Chondrocyte (in vitro differentiated cells): ENCODE data around the gene CARD19. TPM values are rescaled to one million over a fixed set of nuclear protein-coding genes. Genes with fewer than 3 reads are reported as not detected.

Experiments used
- DNase-seq: peaks from one replicate; pipeline ENCODE4 v3.0.0; 2021; ENCODE audit warnings: mixed read lengths, low spot score
- H3K27ac Mint-ChIP-seq: one replicate; pipeline ENCODE4 v1.8.0; 2021; ENCODE audit warnings: mild to moderate bottlenecking, moderate library complexity, mixed read lengths; ENCODE audit not compliant: unreplicated experiment
- H3K27me3 Mint-ChIP-seq: 2 replicates; pipeline ENCODE4 v1.8.0; 2021; ENCODE audit warnings: low read depth, mixed read lengths
- H3K36me3 Mint-ChIP-seq: 2 replicates; pipeline ENCODE4 v1.8.0; 2021; ENCODE audit warnings: low read depth, mixed read lengths
- H3K4me1 Mint-ChIP-seq: 2 replicates; pipeline ENCODE4 v1.8.0; 2021; ENCODE audit warnings: low read depth, mild to moderate bottlenecking, mixed read lengths
- H3K4me3 Mint-ChIP-seq: one replicate; pipeline ENCODE4 v1.8.0; 2021; ENCODE audit warnings: mild to moderate bottlenecking, moderate library complexity, mixed read lengths; ENCODE audit not compliant: unreplicated experiment
- H3K9me3 Mint-ChIP-seq: 2 replicates; pipeline ENCODE4 v1.8.0; 2021; ENCODE audit warnings: low read depth, mixed read lengths
- total RNA-seq: library from RNA; stranded (reverse); gene quantifications from 3 replicates; pipeline ENCODE4 v1.2.1, GENCODE V29; 2021
- TF ChIP-seq, protein P1 (sequence below): fragments of 200-600 bp; sonication (generic); IDR thresholded peaks from 2 replicates; pipeline ENCODE4 v1.5.0; 2021; ENCODE audit warnings: antibody characterized with exemption, mild to moderate bottlenecking, moderate library complexity

The CARD19 gene
- total RNA-seq, 1 donor from 2014 or later, result 40.5 TPM

- TF ChIP-seq, protein P1, sequence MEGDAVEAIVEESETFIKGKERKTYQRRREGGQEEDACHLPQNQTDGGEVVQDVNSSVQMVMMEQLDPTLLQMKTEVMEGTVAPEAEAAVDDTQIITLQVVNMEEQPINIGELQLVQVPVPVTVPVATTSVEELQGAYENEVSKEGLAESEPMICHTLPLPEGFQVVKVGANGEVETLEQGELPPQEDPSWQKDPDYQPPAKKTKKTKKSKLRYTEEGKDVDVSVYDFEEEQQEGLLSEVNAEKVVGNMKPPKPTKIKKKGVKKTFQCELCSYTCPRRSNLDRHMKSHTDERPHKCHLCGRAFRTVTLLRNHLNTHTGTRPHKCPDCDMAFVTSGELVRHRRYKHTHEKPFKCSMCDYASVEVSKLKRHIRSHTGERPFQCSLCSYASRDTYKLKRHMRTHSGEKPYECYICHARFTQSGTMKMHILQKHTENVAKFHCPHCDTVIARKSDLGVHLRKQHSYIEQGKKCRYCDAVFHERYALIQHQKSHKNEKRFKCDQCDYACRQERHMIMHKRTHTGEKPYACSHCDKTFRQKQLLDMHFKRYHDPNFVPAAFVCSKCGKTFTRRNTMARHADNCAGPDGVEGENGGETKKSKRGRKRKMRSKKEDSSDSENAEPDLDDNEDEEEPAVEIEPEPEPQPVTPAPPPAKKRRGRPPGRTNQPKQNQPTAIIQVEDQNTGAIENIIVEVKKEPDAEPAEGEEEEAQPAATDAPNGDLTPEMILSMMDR, result no peak
- Mint-ChIP-seq H3K4me1 (peaks cover 55% of the 10 kb centered on the region), H3K27me3 (no peaks in the 10 kb centered on the region), H3K9me3 (no peaks in the 10 kb centered on the region), H3K4me3 (no peak overlapping the region), H3K27ac (peak overlapping the region; percentile 54), H3K36me3 (peaks cover 7% of the 10 kb centered on the region)
- peak; percentile 79 for DNase-seq
Measured at GRCh38 chr9:93127395-93127911, 31.4 kb downstream of the CARD19 start.

GRCh38 chr9:93128011-93128714, 32.1 kb downstream of the CARD19 start:
- Mint-ChIP-seq H3K27ac (peak overlapping the region; percentile 54), H3K4me3 (no peak overlapping the region), H3K9me3 (no peaks in the 10 kb centered on the region), H3K36me3 (peaks cover 7% of the 10 kb centered on the region), H3K27me3 (no peaks in the 10 kb centered on the region), H3K4me1 (peaks cover 62% of the 10 kb centered on the region)
- peak; percentile 71 for DNase-seq
- TF ChIP-seq, protein P1, result no peak

GRCh38 chr9:93128715-93129224, 32.8 kb downstream of the CARD19 start:
- Mint-ChIP-seq H3K9me3 (no peaks in the 10 kb centered on the region), H3K36me3 (peaks cover 5% of the 10 kb centered on the region), H3K4me3 (no peak overlapping the region), H3K27me3 (no peaks in the 10 kb centered on the region), H3K4me1 (peaks cover 67% of the 10 kb centered on the region), H3K27ac (no peak overlapping the region)
- TF ChIP-seq, protein P1, result no peak
- no peak for DNase-seq

DNA sequence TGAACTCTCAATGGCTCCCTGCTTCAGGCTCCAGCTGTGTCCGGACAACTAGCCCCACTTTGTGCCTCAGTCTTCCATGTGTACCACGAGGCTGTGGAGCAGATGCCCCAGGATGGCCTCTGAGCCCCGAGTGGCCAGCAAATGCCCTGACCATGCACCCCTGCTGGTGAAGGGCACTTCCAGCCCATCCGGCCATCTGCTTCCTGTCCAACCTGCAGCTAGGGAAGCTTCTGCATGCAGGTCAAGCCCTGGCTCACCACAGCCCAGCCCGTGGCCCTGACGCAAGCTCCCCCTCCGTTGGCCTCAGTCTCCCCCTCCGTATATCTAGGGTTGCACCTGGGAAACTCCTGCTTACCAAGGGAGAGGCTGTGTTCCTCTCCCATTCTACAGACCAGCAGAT, 33.3 kb downstream of the CARD19 start:
- TF ChIP-seq, protein P1, result no peak
- no peak overlapping the region for H3K4me3 Mint-ChIP-seq
- DNase-seq, result peak; percentile 79
- H3K9me3 Mint-ChIP-seq, result no peaks in the 10 kb centered on the region
- peaks cover 67% of the 10 kb centered on the region for H3K4me1 Mint-ChIP-seq
- H3K27ac Mint-ChIP-seq, result no peak overlapping the region
- H3K27me3 Mint-ChIP-seq, result no peaks in the 10 kb centered on the region
- peaks cover 4% of the 10 kb centered on the region for H3K36me3 Mint-ChIP-seq

- H3K27me3 Mint-ChIP-seq, result no peaks in the 10 kb centered on the region
- DNase-seq, result peak; percentile 89
- no peaks in the 10 kb centered on the region for H3K9me3 Mint-ChIP-seq
- peaks cover 72% of the 10 kb centered on the region for H3K4me1 Mint-ChIP-seq
- H3K36me3 Mint-ChIP-seq, result peaks cover under 1% of the 10 kb centered on the region
- TF ChIP-seq, protein P1, result no peak
- H3K4me3 Mint-ChIP-seq, result no peak overlapping the region
- H3K27ac Mint-ChIP-seq, result no peak overlapping the region
Measured at GRCh38 chr9:93129691-93130500, 33.9 kb downstream of the CARD19 start.
